Stimulated activated naive B cell treated with anti-CD40 and anti-IgM and Interleukin-4, amounts not matched to agents 10 μg/mL and 1 μg/mL and 100 μg/mL, for 72 hours (primary cell): Measurements from ENCODE around the gene NXPH1.

Experiments used
- ATAC-seq, 2 donors: fragments of 150-1000 bp; cut with Tn5 transposase; replicated peaks; 2 replicates each; pipeline ENCODE4 v1.10.0; 2021; ENCODE audit warnings: moderate library complexity in 1 of 2
- DNase-seq: peaks from one replicate; pipeline ENCODE4 v3.0.0; 2021
- H3K27ac Mint-ChIP-seq: one replicate; pipeline ENCODE4 v1.8.0; 2022; ENCODE audit warnings: mild to moderate bottlenecking, mixed read lengths
- H3K27me3 Mint-ChIP-seq, 2 donors: one replicate each; pipeline ENCODE4 v1.8.0; 2022; ENCODE audit warnings: mixed read lengths in 2 of 2
- H3K36me3 Mint-ChIP-seq, 2 donors: one replicate each; pipeline ENCODE4 v1.8.0; 2022; ENCODE audit warnings: mixed read lengths in 2 of 2, mild to moderate bottlenecking in 1 of 2
- H3K4me1 Mint-ChIP-seq, 2 donors: one replicate each; pipeline ENCODE4 v1.8.0; 2022; ENCODE audit warnings: mixed read lengths in 2 of 2, mild to moderate bottlenecking in 1 of 2
- H3K4me3 Mint-ChIP-seq, 2 donors: one replicate each; pipeline ENCODE4 v1.8.0; 2022; ENCODE audit warnings: mild to moderate bottlenecking in 2 of 2, mixed read lengths in 2 of 2, moderate library complexity in 1 of 2
- H3K9me3 Mint-ChIP-seq, 2 donors: one replicate each; pipeline ENCODE4 v1.8.0; 2022; ENCODE audit warnings: mixed read lengths in 2 of 2, mild to moderate bottlenecking in 1 of 2

Gene NXPH1

DNA sequence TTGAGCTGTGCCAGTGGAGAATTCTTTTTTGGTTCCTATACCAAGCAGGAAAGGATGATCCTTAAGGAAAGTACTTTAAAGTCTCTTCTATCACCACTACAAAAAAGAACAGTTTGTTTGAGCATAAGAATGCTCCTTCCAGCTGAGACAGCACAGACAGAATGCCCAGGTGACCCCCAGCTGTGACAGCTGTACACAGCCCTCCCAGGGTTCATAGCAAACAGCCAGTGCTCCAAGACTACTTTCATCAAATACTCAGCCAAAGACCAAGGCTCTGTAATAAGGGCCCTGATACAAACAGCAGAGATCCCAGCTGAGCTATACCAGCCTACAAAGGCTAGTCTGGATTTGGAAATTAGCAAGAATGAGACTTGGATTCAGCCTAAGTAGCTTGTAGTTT, 65.7 kb downstream of the NXPH1 start:
- DNase-seq (no peak), ATAC-seq (no peak)
- Mint-ChIP-seq H3K4me3 (no peak overlapping the region), H3K4me1 (no peaks in the 10 kb centered on the region), H3K36me3 (no peaks in the 10 kb centered on the region), H3K9me3 (peaks cover 3 to 4% of the 10 kb centered on the region in 2 donors), H3K27ac (no peak overlapping the region), H3K27me3 (no peaks in the 10 kb centered on the region)

DNA sequence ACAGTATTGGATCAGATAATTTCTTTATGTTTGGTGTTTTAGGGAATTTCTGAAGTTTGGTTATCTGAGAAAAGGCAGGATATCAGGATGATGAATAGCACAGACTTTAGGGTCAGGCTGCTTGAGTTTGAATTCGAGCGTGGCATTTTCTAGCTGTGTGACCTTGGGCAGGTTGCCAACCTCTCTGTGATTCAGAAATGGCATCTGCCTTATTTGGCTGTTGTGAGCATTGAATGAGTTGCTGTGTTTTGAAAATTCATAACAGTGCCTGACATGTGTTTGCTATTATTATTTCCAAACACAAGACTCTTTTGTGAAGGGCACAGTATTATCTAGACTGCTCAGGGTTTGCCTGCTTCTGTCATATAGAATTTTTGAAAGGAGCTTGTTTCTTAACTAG, 66.9 kb downstream of the NXPH1 start:
- ATAC-seq (no peak), DNase-seq (no peak)
- Mint-ChIP-seq H3K9me3 (peaks cover 3 to 4% of the 10 kb centered on the region in 2 donors), H3K27ac (no peak overlapping the region), H3K4me1 (no peaks in the 10 kb centered on the region), H3K4me3 (no peak overlapping the region), H3K36me3 (no peaks in the 10 kb centered on the region), H3K27me3 (no peaks in the 10 kb centered on the region)

DNA sequence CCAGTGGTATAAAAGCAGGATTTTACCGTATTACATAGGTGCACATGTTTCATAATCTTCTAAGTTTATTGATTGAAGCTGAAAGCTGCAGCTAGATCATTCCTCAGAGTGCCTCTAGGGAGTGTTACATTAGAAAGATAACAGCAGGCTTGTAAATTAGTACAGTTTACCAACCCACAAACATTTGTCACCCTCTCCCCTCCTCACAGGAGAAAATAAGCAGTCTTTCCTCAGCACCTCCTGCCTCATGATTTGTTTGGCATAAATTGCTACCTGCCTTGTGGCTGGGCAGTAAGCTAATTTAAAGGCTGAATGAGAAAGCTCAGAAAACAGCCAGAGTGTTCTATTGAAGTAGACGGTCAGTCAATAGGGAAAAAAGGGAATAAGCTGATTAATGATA, 74.2 kb downstream of the NXPH1 start:
- H3K4me3 Mint-ChIP-seq: no peak overlapping the region
- H3K4me1 Mint-ChIP-seq: no peaks in the 10 kb centered on the region
- no peaks in the 10 kb centered on the region for H3K36me3 Mint-ChIP-seq
- H3K27me3 Mint-ChIP-seq: peaks cover 0 to 3% of the 10 kb centered on the region in 2 donors
- ATAC-seq (no peak), DNase-seq (no peak)
- H3K27ac Mint-ChIP-seq: no peak overlapping the region
- peaks cover 0 to under 1% of the 10 kb centered on the region in 2 donors for H3K9me3 Mint-ChIP-seq

DNA sequence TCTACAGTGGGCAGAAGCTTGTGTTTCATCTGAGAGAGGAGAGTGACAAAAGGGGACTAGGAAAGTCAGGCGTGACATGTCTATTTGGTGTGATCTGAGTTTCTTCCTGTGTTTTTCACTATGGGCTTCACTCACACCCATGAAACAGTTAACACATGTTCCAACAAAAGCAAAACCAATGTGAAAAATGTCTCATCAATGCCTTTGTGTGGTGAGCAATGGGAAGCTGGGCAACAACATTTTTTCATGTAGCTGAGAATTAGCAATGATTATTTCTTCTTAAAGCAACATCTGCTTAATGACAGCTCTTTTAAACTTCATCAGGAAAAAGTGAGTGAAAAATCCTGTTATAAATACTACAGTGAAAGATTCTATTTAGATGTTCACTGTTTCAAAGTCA, 76.2 kb downstream of the NXPH1 start:
- H3K36me3 Mint-ChIP-seq: no peaks in the 10 kb centered on the region
- ATAC-seq (no peak), DNase-seq (no peak)
- peaks cover 0 to 3% of the 10 kb centered on the region in 2 donors for H3K27me3 Mint-ChIP-seq
- H3K9me3 Mint-ChIP-seq: no peaks in the 10 kb centered on the region
- H3K4me1 Mint-ChIP-seq: no peaks in the 10 kb centered on the region
- H3K27ac Mint-ChIP-seq: no peak overlapping the region
- H3K4me3 Mint-ChIP-seq: no peak overlapping the region

DNA sequence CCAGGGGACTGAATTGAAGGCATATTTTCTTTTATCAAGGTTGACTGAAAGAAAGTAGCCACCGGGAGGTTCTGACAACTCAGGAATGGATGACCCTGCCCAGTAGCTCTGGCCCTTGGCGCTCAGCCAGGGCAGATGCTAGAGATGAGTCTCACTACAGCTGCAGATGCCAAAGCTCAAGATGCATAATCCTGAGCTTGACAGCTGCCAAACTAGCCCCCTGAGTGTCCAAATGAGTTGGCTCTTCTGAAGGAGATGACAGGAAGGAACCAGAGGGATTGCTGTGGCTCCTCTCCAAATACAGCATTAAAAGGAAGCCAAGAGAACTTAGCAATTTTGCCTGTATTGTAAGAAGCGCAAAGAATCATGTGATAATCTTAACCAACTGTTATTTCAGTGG, 78.4 kb downstream of the NXPH1 start:
- no peak overlapping the region for H3K4me3 Mint-ChIP-seq
- no peak overlapping the region for H3K27ac Mint-ChIP-seq
- no peaks in the 10 kb centered on the region for H3K9me3 Mint-ChIP-seq
- H3K27me3 Mint-ChIP-seq: no peaks in the 10 kb centered on the region
- ATAC-seq (no peak), DNase-seq (no peak)
- H3K4me1 Mint-ChIP-seq: no peaks in the 10 kb centered on the region
- no peaks in the 10 kb centered on the region for H3K36me3 Mint-ChIP-seq

DNA sequence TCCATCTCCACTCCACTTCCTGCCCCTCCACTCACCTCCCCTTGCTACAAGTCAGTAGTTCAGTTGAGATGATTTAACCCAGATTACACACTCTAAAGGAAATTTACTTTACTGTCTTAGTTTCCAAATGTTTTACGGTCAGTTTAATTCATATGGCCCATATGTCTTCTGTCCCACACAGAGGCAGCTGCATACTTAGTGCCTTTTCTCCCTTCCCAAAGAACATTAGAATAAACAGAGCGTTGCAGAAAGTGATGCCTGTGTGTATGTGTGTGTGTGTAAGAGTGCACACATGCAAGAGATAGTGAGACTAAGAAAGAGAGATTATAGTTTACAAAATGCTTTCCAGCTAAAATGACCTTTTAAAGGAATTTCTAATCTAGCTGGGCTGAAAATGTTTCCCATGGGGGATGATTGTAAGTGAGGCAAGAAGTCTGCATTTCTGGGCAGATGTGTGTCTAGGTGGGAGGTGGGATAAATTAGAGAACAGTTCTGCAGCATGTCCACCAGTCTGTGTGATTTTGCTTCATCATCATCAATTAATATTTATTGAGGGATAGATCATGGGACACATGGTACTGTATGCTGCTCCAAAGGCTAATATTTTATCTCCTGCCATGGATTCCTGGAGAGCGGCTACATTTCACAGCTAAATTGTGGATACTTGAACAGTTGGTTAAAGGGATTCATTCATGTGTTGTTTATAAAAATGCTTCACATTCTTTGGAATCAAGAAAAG, 81.5 kb downstream of the NXPH1 start:
- Mint-ChIP-seq H3K27me3 (no peaks in the 10 kb centered on the region), H3K36me3 (no peaks in the 10 kb centered on the region), H3K4me3 (no peak overlapping the region), H3K9me3 (no peaks in the 10 kb centered on the region), H3K4me1 (no peaks in the 10 kb centered on the region), H3K27ac (no peak overlapping the region)
- no peak for DNase-seq
- no peak for ATAC-seq

DNA sequence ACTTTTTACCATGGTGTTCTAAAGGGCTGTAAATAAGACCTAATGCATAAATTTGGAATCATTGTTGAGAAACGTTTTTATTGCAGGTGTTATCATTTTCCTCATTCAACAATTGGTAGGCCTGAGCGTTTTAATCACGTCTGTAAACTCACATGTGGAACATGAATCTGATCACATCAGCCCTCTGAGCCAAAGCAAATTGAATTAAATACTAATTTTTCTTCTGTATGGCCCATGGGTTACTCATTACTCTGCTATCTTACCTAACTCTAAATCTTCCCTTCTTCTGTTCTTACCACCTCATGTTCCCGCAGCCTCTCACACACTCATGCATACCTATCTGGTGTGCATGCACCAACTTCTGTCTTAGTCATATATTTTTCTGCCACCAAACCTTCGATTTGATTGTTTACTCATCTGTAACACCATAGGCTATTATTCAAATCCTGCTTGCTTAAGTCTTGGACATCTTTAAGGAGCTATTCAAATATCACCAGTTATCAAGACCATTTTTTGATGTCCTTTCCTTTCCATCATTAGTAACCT, 82.3 kb downstream of the NXPH1 start:
- H3K27me3 Mint-ChIP-seq: no peaks in the 10 kb centered on the region
- no peaks in the 10 kb centered on the region for H3K4me1 Mint-ChIP-seq
- H3K4me3 Mint-ChIP-seq: no peak overlapping the region
- no peaks in the 10 kb centered on the region for H3K36me3 Mint-ChIP-seq
- no peak for ATAC-seq
- H3K9me3 Mint-ChIP-seq: no peaks in the 10 kb centered on the region
- H3K27ac Mint-ChIP-seq: no peak overlapping the region
- no peak for DNase-seq

DNA sequence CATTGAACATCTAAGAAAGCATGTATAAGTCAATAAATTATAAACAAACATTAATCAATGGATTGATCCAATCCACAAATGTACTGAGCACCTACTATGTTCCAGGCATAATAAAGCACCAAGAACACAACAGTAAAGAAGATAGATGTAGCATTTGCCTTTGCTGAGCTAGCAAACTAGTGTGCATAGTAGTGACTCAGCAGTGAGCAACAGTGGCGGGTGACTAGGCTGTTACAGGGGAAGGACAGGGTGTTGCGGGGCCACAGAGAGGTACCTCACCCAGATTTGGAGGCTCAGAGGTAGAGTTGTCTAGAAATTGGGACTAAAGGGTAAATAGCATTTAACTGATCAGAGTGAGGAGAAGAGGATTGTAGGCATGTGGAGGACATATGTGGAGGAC, 83.6 kb downstream of the NXPH1 start:
- Mint-ChIP-seq H3K27me3 (no peaks in the 10 kb centered on the region), H3K4me3 (no peak overlapping the region), H3K9me3 (no peaks in the 10 kb centered on the region), H3K4me1 (no peaks in the 10 kb centered on the region), H3K27ac (no peak overlapping the region), H3K36me3 (no peaks in the 10 kb centered on the region)
- DNase-seq (no peak), ATAC-seq (no peak)

DNA sequence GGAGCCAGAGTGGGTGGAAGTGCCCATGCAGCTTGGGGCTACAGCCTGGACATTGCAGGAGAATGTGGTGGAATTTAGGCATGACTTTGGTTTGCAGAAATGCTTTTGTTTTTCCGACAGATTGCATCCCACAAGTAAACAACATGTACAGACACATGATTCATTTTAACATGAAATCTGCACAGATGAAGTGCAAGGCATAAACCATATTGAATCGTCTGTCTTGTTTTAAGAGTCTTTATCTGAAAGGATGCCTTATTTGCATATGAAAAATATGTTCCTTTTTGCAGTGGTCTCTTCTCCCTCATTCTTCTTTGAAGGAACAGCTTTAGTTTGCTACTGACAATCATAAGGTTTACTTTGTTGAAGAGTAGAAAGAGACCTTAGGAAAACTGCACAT, 94.9 kb downstream of the NXPH1 start:
- no peaks in the 10 kb centered on the region for H3K4me1 Mint-ChIP-seq
- no peak overlapping the region for H3K27ac Mint-ChIP-seq
- no peaks in the 10 kb centered on the region for H3K27me3 Mint-ChIP-seq
- DNase-seq: no peak
- no peaks in the 10 kb centered on the region for H3K36me3 Mint-ChIP-seq
- ATAC-seq: no peak
- H3K9me3 Mint-ChIP-seq: peaks cover 17 to 18% of the 10 kb centered on the region in 2 donors
- H3K4me3 Mint-ChIP-seq: no peak overlapping the region

DNA sequence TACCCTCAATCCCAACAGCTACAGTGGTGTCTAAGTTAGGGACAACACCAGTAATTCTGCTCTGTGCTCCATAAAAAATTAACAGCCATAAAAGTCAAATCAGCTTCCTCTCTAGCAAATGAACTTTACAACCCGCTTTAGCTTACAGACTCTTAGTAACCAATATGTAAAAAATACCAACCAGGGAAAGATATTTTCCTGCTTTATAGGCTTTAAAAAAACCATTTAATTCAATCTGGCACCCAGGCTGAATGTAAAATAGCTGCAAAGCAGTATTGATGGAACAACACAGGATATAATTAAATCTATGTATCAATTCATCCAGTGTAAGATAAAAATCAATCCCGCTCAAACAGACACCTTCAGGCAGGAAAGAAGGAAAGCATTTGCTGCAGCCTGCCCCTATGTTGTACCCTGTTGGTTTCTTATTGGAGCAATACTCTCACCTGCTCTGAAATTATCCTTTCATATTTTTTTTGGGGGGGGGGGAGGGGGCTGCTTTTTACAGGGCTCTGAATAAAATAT, 98.6 kb downstream of the NXPH1 start:
- Mint-ChIP-seq H3K4me3 (no peak overlapping the region), H3K27me3 (no peaks in the 10 kb centered on the region), H3K27ac (no peak overlapping the region), H3K36me3 (no peaks in the 10 kb centered on the region), H3K9me3 (peaks cover 1 to 2% of the 10 kb centered on the region in 2 donors), H3K4me1 (peaks cover 0 to 8% of the 10 kb centered on the region in 2 donors)
- ATAC-seq: no peak
- no peak for DNase-seq

DNA sequence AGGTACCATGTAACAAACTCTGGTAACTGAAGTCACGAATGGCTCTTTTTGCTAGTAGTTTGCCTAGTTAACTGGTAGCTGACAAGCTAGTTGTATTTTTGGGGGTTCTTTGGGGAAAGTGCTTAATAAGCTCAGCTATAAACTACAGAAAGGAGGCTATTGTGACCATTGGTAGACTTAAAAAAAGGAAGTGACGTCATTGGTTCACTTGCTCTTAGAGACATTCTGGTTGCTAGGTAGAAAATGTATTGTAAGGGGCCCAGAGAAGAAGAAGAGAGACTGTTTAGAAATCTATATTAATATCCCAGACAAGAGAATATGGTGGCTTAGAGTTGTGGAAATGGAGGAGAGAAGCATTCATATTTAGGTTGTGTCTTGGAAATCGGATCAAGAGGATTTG, 103.0 kb downstream of the NXPH1 start:
- peak; percentile 63 to 83 for ATAC-seq
- Mint-ChIP-seq H3K4me1 (peaks cover 0 to 8% of the 10 kb centered on the region in 2 donors), H3K4me3 (no peak overlapping the region), H3K27ac (no peak overlapping the region), H3K36me3 (no peaks in the 10 kb centered on the region), H3K9me3 (peaks cover 2 to 4% of the 10 kb centered on the region in 2 donors), H3K27me3 (no peaks in the 10 kb centered on the region)
- DNase-seq: no peak

DNA sequence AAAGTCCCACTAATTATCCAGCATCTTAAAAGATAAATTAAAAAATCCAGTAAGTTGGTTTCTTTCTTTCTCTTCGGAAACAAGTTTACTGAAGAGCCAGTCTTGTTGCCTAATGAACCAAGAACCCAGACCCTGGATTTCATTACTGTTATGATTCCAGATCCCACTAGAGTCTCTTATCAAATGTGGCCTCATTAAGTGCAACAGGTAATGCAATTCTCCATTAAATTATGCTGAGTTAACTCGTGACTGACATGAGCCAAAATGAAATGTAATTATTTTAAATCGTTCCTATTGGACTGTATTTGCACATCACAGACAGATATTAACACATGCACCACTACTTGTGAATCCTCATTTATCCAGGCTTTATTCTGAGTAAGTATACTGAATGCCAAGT, 115.6 kb downstream of the NXPH1 start:
- no peak for ATAC-seq
- Mint-ChIP-seq H3K27me3 (no peaks in the 10 kb centered on the region), H3K36me3 (no peaks in the 10 kb centered on the region), H3K4me3 (no peak overlapping the region), H3K4me1 (no peaks in the 10 kb centered on the region), H3K9me3 (no peaks in the 10 kb centered on the region), H3K27ac (no peak overlapping the region)
- DNase-seq: no peak

DNA sequence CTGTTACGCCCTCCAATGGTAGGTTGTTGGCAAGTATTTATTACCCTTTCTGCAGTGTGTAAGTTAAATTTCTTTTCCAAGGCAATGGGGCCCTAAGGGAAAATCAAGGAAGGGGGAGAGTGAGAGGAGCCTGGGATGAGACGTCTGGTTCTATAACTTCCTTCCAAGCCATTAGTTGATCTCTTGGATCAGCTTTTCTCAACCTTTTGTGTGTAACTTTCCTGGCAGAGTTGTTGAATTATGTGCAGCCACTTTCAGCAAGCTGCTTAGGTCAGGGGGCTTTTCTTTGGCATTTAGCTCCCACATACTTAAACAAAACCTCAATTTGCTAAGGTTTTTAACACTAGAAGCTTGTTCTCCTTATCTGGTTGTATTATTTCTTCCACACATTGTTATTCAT, 127.1 kb downstream of the NXPH1 start:
- Mint-ChIP-seq H3K36me3 (no peaks in the 10 kb centered on the region), H3K4me3 (no peak overlapping the region), H3K27me3 (no peaks in the 10 kb centered on the region), H3K4me1 (no peaks in the 10 kb centered on the region), H3K27ac (no peak overlapping the region), H3K9me3 (no peaks in the 10 kb centered on the region)
- DNase-seq (no peak), ATAC-seq (no peak)

DNA sequence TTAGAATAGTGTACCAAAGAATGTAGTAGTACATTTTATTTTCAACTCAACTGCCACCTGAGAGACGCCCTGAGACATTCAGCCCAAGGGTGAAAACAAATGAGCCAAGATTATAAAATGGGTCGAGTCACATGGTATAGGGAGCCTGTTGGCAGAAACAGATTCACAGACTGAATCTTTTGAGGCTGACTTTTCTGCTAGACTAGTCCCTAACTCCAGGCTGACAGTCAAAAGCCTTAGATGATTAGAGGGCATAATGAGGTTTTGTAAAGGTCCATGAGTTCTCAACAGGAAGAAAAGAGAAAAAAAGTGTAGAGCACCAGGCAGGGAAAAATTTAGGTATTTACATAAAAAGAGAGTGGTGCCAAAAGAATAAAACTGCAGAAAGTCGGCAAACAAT, 128.0 kb downstream of the NXPH1 start:
- Mint-ChIP-seq H3K9me3 (no peaks in the 10 kb centered on the region), H3K27me3 (no peaks in the 10 kb centered on the region), H3K4me1 (no peaks in the 10 kb centered on the region), H3K27ac (no peak overlapping the region), H3K36me3 (no peaks in the 10 kb centered on the region), H3K4me3 (no peak overlapping the region)
- ATAC-seq (no peak), DNase-seq (no peak)

DNA sequence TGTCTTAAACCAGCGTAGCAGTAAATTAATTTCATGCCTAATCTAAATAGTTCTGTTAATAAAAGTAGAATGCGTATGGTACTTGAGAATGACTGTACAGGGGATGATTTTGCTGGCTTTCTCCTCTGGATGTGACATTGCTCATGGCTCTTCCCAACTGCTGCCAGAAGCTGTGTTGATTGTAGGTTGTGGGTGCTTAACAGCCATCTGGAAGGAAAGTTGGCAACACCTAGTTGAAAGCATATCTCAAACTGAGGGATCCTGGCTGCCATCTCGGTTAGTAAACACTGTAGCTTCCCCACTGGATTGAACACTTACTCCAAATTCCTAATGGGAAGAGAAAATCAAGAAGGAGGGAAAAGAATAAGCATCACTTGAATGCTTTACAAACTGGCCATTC, 130.9 kb downstream of the NXPH1 start:
- Mint-ChIP-seq H3K4me1 (no peaks in the 10 kb centered on the region), H3K27ac (no peak overlapping the region), H3K27me3 (no peaks in the 10 kb centered on the region), H3K4me3 (no peak overlapping the region), H3K36me3 (no peaks in the 10 kb centered on the region), H3K9me3 (no peaks in the 10 kb centered on the region)
- ATAC-seq (no peak), DNase-seq (no peak)
